ENCODE data around the gene ZBTB47.

Gene ZBTB47

GRCh38 chr3:42703695-42704025 lies 50.2 kb downstream of the ZBTB47 start:
- H3K27ac Mint-ChIP-seq = no peak overlapping the region
- H3K36me3 Mint-ChIP-seq = no peaks in the 10 kb centered on the region
- peaks cover 48% of the 10 kb centered on the region for H3K27me3 Mint-ChIP-seq
- H3K4me1 Mint-ChIP-seq = no peaks in the 10 kb centered on the region
- H3K4me3 Mint-ChIP-seq = no peak overlapping the region
- ATAC-seq = no peak
- H3K9me3 Mint-ChIP-seq = no peaks in the 10 kb centered on the region

- no peak for ATAC-seq
- Mint-ChIP-seq H3K9me3 (no peaks in the 10 kb centered on the region), H3K27ac (no peak overlapping the region), H3K4me3 (no peak overlapping the region), H3K4me1 (no peaks in the 10 kb centered on the region), H3K36me3 (no peaks in the 10 kb centered on the region), H3K27me3 (peaks cover 54% of the 10 kb centered on the region)
These were observed 50.8 kb downstream of the ZBTB47 start for GRCh38 chr3:42704136-42704841.

DNA sequence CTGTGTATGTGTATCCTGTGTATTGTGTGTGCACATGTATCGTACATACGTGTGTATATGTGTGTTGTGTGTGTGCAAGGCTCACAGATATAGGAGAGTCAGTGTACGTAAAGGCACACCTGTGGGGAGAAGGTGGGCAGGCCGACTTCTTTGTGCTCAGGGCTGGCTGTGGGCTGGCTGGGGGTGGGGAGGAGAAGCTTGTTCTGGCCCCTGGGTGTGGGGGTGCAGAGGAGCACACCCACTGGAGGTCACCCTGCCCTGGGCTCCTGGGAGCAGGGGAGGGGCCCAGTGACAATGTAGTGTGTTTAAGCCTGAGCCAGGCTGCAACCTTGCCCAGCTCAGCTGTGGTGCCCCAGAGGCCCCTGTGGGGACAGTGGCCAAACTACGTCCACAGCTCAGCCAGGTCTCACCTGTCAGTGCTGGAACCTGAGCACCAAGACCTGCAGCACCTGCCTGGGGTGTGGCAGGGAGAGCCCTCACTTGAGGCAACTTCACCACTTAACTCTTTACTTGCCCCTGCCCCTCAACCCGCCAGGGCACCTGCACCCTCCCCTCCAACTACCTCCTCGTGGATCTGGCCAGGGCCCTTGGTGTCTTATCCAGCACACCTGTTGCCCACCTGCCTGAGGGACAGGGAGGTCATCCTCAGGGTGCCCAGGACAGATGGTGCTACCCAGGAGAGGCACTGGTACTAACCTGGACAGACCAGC lies 51.7 kb downstream of the ZBTB47 start:
- H3K9me3 Mint-ChIP-seq = no peaks in the 10 kb centered on the region
- H3K27ac Mint-ChIP-seq = no peak overlapping the region
- peaks cover 63% of the 10 kb centered on the region for H3K27me3 Mint-ChIP-seq
- H3K36me3 Mint-ChIP-seq = no peaks in the 10 kb centered on the region
- ATAC-seq = no peak
- H3K4me3 Mint-ChIP-seq = no peak overlapping the region
- H3K4me1 Mint-ChIP-seq = no peaks in the 10 kb centered on the region

GRCh38 chr3:42705962-42706585 lies 52.6 kb downstream of the ZBTB47 start:
- Mint-ChIP-seq H3K27me3 (peaks cover 60% of the 10 kb centered on the region), H3K27ac (no peak overlapping the region), H3K4me3 (no peak overlapping the region), H3K9me3 (no peaks in the 10 kb centered on the region), H3K36me3 (no peaks in the 10 kb centered on the region), H3K4me1 (no peaks in the 10 kb centered on the region)
- no peak for ATAC-seq

DNA sequence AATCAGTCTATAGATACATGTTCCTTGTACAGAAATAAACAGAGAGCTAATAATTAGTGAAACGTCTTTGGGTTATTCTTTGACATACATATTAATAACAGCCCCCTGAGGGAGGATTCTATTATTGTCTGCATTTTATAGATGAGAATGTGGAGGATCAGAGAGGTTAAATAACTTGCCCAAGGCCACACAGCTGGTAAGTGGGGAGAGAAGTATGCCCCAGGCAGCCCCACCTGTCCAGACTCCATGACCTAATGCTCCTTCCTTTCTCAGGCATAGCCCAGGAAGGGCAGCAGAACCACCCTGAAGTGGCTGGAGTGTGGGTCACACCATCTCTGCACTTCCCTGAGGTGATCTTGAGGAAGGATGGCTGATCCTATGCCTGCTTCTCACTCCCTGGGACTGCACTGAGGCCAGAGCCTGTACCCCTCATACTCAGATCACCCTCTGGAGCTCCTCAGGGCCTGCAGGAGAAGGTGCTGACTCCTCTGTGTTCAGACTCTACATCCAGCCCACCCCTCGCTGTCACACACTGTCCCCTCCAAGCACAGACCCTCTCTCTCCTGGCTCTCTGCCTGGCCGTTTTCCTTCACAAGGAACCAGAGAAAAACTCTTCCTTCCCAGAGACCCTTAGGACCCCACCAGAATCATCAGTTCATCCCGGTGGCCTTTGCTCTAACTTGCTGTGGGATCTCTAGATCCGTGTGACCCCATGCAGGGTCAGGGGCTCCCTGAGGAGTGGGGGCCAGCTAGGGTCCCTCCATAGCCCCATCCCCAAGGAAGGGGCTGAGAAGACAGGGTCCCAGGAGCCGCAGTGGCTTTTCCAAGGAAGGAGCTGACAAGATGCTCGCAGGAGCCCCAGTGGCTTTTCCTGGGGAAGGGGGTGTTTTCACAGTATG lies 53.5 kb downstream of the ZBTB47 start:
- ATAC-seq = no peak
- no peaks in the 10 kb centered on the region for H3K36me3 Mint-ChIP-seq
- H3K4me1 Mint-ChIP-seq = no peaks in the 10 kb centered on the region
- H3K27me3 Mint-ChIP-seq = peaks cover 52% of the 10 kb centered on the region
- no peak overlapping the region for H3K27ac Mint-ChIP-seq
- no peaks in the 10 kb centered on the region for H3K9me3 Mint-ChIP-seq
- no peak overlapping the region for H3K4me3 Mint-ChIP-seq

DNA sequence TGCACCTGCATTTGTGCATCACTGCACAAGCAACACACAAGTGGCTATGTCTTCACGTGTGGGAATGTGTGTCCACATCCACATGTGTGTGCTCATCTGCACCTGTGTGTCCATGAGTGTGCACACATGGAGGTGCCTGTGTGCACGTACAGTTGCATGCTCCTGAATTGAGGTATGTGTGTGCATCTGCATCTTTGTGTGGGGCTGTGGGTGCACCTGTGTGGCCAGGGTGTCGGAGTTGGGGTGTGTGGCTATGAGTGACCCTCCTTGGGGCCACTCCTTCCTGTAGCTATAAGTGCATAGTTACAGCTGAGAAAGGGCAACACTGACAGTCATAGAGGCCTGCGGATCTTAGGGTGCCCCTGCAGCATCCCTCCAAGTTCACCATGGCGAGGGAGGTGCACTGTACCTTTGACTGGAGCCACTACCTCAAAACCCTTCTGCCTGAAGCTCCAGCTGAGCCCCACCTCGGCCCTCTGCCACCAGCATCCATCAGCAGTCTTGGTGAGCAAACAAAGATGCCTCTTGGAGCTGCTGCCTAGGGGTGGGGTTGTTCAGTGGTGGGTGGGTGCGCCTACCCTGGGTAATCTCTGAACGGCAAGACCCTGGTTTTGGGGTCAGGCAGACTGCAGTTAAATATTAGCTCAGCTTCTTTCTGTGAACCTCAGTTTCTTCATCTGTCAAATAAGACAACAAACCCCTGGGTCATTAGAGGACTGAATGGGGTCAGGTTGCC lies 54.3 kb downstream of the ZBTB47 start:
- Mint-ChIP-seq H3K9me3 (no peaks in the 10 kb centered on the region), H3K4me1 (peaks cover under 1% of the 10 kb centered on the region), H3K27me3 (peaks cover 51% of the 10 kb centered on the region), H3K4me3 (no peak overlapping the region), H3K36me3 (no peaks in the 10 kb centered on the region), H3K27ac (no peak overlapping the region)
- ATAC-seq = no peak

DNA sequence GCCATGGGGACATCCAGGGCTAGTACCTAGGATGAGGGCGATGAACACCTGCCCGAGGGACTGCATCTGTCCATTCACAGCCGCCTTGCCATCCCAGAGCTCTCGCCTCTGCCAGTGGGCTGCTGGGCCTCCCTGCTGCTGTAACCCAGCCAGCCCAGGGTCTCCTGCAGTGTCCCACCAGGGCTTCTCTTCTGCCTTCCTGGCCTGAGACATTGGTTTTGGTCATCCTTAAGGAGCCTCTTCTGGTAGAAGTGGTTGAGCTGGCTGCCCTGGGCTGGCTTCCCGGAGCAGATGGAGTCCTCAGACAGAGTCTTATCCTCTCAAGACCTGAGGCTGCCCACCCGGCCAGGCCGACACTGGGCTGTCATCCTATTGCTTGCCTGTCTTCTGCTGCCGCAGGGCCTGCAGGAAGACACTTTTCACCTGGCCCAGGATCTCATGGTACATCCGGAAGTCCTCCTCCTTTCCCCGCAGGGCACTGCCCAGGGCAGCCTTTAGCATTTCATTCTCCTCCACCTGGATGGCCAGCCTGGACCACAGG lies 55.2 kb downstream of the ZBTB47 start:
- Mint-ChIP-seq H3K9me3 (no peaks in the 10 kb centered on the region), H3K4me3 (no peak overlapping the region), H3K4me1 (peaks cover 9% of the 10 kb centered on the region), H3K27ac (no peak overlapping the region), H3K27me3 (peaks cover 42% of the 10 kb centered on the region), H3K36me3 (no peaks in the 10 kb centered on the region)
- no peak for ATAC-seq

GRCh38 chr3:42709621-42710020 lies 56.1 kb downstream of the ZBTB47 start:
- H3K4me3 Mint-ChIP-seq = no peak overlapping the region
- H3K9me3 Mint-ChIP-seq = no peaks in the 10 kb centered on the region
- H3K27ac Mint-ChIP-seq = no peak overlapping the region
- H3K4me1 Mint-ChIP-seq = peaks cover 16% of the 10 kb centered on the region
- ATAC-seq = no peak
- H3K36me3 Mint-ChIP-seq = no peaks in the 10 kb centered on the region
- H3K27me3 Mint-ChIP-seq = peaks cover 36% of the 10 kb centered on the region

DNA sequence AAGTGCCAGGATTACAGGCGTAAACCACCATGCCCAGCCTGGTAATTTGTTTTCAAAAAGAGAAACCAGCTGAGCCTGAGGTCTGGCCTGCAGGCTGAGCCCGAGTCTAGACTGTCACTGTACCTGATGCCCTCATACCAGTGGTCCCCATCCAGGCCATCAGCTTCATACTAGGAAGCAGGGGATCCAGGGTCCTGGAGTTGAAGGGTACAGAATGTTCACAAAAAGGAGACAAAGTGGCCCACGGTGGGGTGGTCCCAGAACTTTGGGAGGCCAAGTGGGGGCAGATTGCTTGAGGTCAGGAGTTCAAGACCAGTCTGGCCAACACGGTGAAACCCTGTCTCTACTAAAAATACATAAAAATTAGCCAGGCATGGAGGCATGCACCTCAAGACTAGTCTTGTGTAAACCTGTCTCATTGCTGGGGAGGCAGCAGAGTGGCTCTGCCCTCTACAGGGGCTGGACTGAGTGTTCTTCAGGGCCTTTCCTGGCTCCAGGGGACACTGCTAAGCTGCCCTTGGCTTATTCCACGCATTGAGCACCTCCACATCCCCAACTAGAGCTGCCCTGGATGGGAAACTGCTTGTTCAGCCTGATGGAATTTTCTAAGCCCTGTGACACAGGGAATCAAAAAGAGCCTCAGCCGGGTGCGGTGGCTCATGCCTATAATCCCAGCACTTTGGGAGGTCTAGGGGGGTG lies 57.0 kb downstream of the ZBTB47 start:
- Mint-ChIP-seq H3K9me3 (no peaks in the 10 kb centered on the region), H3K27me3 (peaks cover 29% of the 10 kb centered on the region), H3K27ac (no peak overlapping the region), H3K4me3 (no peak overlapping the region), H3K36me3 (no peaks in the 10 kb centered on the region), H3K4me1 (peaks cover 16% of the 10 kb centered on the region)
- no peak for ATAC-seq

GRCh38 chr3:42711491-42712343 lies 58.2 kb downstream of the ZBTB47 start:
- Mint-ChIP-seq H3K4me3 (no peak overlapping the region), H3K27ac (no peak overlapping the region), H3K36me3 (no peaks in the 10 kb centered on the region), H3K27me3 (peaks cover 18% of the 10 kb centered on the region), H3K9me3 (no peaks in the 10 kb centered on the region), H3K4me1 (peaks cover 16% of the 10 kb centered on the region)
- ATAC-seq = no peak

- H3K27me3 Mint-ChIP-seq = peaks cover 18% of the 10 kb centered on the region
- no peaks in the 10 kb centered on the region for H3K36me3 Mint-ChIP-seq
These were observed 58.8 kb downstream of the ZBTB47 start for GRCh38 chr3:42712344-42712648.

DNA sequence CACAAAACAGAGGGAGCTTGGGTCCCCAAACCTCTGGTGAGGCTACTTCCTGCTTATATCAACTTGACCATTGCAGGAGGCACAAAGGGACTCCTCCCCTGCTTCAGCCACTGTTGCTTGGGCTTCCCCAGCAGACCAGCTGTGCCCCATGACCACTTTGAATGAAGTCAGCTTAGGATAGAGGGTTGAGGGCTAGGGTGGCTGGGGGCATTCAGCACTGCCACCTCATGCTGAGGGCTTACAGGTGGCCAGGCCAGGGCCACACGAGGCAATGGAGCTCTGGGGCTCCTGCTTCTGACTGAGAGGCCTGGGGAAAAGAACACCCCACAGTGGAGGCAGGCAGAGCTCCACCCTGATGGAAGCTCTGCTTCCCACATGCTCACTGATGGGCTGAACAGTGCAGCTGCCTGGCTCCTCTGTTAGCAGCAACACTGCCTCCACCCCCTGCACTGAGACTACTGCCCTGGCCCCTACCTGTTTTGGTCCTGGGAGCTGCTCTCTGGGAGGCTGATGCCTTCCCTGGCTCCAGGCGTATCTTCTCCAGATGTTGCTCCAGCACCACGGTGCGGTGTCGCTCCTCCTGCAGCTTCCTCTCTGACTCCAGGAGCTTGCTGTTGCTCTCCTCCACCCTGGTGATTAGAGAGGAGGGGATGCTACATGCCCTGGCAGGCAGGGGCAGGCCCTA lies 59.3 kb downstream of the ZBTB47 start:
- Mint-ChIP-seq H3K9me3 (no peaks in the 10 kb centered on the region), H3K4me1 (peaks cover 16% of the 10 kb centered on the region), H3K27ac (no peak overlapping the region), H3K36me3 (no peaks in the 10 kb centered on the region), H3K27me3 (peaks cover 18% of the 10 kb centered on the region), H3K4me3 (no peak overlapping the region)
- ATAC-seq = no peak

More at GRCh38 chr3:42712344-42712648, 58.8 kb downstream of the ZBTB47 start:
- H3K9me3 Mint-ChIP-seq = no peaks in the 10 kb centered on the region
- H3K4me1 Mint-ChIP-seq = peaks cover 16% of the 10 kb centered on the region
- no peak overlapping the region for H3K4me3 Mint-ChIP-seq
- no peak overlapping the region for H3K27ac Mint-ChIP-seq
- ATAC-seq = no peak

DNA sequence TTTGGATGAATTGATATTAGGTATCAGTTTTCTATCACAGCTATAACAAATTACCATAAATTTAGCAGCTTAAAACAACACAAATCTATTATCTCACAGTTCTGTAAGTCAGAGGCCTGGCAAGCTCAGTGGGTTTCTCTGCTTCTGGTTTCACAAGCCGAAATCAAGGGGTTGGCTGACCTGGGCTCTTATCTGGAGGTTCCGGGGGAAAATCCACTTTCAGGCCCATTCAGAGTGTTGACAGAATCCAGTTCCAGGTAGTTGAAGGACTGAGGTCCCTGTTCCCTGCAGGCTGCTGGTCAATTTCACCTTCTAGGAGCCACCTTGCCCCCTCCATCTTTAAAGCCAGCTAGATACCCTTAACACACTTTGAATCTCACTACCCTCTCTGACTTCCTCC lies 60.2 kb downstream of the ZBTB47 start:
- H3K4me1 Mint-ChIP-seq = peaks cover 16% of the 10 kb centered on the region
- H3K36me3 Mint-ChIP-seq = no peaks in the 10 kb centered on the region
- ATAC-seq = no peak
- H3K27ac Mint-ChIP-seq = no peak overlapping the region
- peaks cover 17% of the 10 kb centered on the region for H3K27me3 Mint-ChIP-seq
- no peak overlapping the region for H3K4me3 Mint-ChIP-seq
- no peaks in the 10 kb centered on the region for H3K9me3 Mint-ChIP-seq

Data from stimulated activated memory B cell treated with anti-CD40 and anti-IgM and Interleukin-4, amounts not matched to agents 10 μg/mL and 1 μg/mL and 100 μg/mL, for 72 hours (primary cell).